SK-N-SH (cell line): ENCODE data around the gene SLC10A7. TPM values are rescaled to one million over a fixed set of nuclear protein-coding genes. Genes with fewer than 3 reads are reported as not detected.

Experiments
- CTCF ChIA-PET: fragments of 300-600, 350-600 bp; formaldehyde crosslinking; extraction: SDS; loops from one replicate; lab custom pipeline; 2021; lab: Yijun Ruan, JAX
- POLR2A ChIA-PET: fragments of 350-600 bp; sonication (Branson Sonifier 250); formaldehyde crosslinking; extraction: SDS; loops from one replicate; lab custom pipeline; 2020; ENCODE audit warnings: antibody characterized with exemption, inconsistent platforms; lab: Yijun Ruan, JAX
- DNase-seq: peaks from one replicate; pipeline ENCODE4 v3.0.0; 2012
- H2AFZ ChIP-seq: fragments of 200-600 bp; sonication (generic); 2 replicates; pipeline ENCODE4 v1.8.1; 2016; ENCODE audit warnings: antibody characterized with exemption, mild to moderate bottlenecking, low read depth
- H3F3A ChIP-seq: fragments of 200-600 bp; sonication (generic); replicated peaks from 2 replicates; pipeline ENCODE3; 2016; ENCODE audit warnings: antibody characterized with exemption, mild to moderate bottlenecking; ENCODE audit not compliant: insufficient read depth
- H3K27ac ChIP-seq, 2 experiments: fragments of 200-500 bp in 1 of 2; fragments of 200-600 bp in 1 of 2; sonication (Bioruptor generic) in 1 of 2; sonication (generic), shearing (Covaris generic) in 1 of 2; 2 replicates each; pipeline versions ENCODE4 v1.5.1 to v1.6.1; 2014 to 2016; ENCODE audit warnings: low read depth in 2 of 2, inconsistent platforms in 1 of 2, low read length in 1 of 2, mild to moderate bottlenecking in 1 of 2, mixed read lengths in 1 of 2
- H3K27me3 ChIP-seq: fragments of 200-600 bp; sonication (generic), shearing (Covaris generic); 2 replicates; pipeline ENCODE4 v1.6.1; 2016; ENCODE audit warnings: mixed run types; ENCODE audit not compliant: insufficient read depth
- H3K36me3 ChIP-seq, 2 experiments: fragments of 200-500 bp in 1 of 2; fragments of 200-600 bp in 1 of 2; sonication (Bioruptor generic) in 1 of 2; sonication (generic) in 1 of 2; replicated peaks in 1 of 2; 2 replicates each; pipeline versions ENCODE3 to v1.5.1; 2014 to 2016; ENCODE audit warnings: low read length in 1 of 2, mild to moderate bottlenecking in 1 of 2; ENCODE audit not compliant: insufficient read depth in 2 of 2, control insufficient read depth in 1 of 2
- H3K4me1 ChIP-seq, 2 experiments: fragments of 200-500 bp in 1 of 2; fragments of 200-600 bp in 1 of 2; sonication (Bioruptor generic) in 1 of 2; sonication (generic), shearing (Covaris generic) in 1 of 2; 2 replicates each; pipeline versions ENCODE4 v1.5.1 to v1.6.1; 2014 to 2016; ENCODE audit warnings: low read depth in 1 of 2, low read length in 1 of 2, mixed run types in 1 of 2; ENCODE audit not compliant: insufficient read depth in 2 of 2, control insufficient read depth in 1 of 2
- H3K4me2 ChIP-seq: fragments of 200-600 bp; sonication (generic), shearing (Covaris generic); 2 replicates; pipeline ENCODE4 v1.6.1; 2017; ENCODE audit warnings: mixed run types
- H3K4me3 ChIP-seq, 2 experiments: fragments of 200-500 bp in 1 of 2; fragments of 200-600 bp in 1 of 2; sonication (Bioruptor generic) in 1 of 2; sonication (generic), shearing (Covaris generic) in 1 of 2; 2 replicates each; pipeline versions ENCODE4 v1.5.1 to v1.8.1; 2014 to 2016; ENCODE audit warnings: low read depth in 2 of 2, inconsistent platforms in 1 of 2, low read length in 1 of 2, mild to moderate bottlenecking in 1 of 2, mixed read lengths in 1 of 2, moderate library complexity in 1 of 2
- H3K79me2 ChIP-seq: fragments of 200-600 bp; sonication (generic); 2 replicates; pipeline ENCODE4 v1.8.1; 2017; ENCODE audit warnings: mild to moderate bottlenecking; ENCODE audit not compliant: insufficient read depth
- H3K9ac ChIP-seq: fragments of 200-600 bp; sonication (generic); 2 replicates; pipeline ENCODE4 v1.6.1; 2017; ENCODE audit warnings: mixed run types
- H3K9me2 ChIP-seq: fragments of 200-600 bp; sonication (generic); 2 replicates; pipeline ENCODE4 v1.6.1; 2017; ENCODE audit warnings: mixed run types
- H3K9me3 ChIP-seq: fragments of 200-600 bp; sonication (generic); 2 replicates; pipeline ENCODE4 v1.6.1; 2017; ENCODE audit warnings: mixed run types, mild to moderate bottlenecking, moderate library complexity
- H4K20me1 ChIP-seq: fragments of 200-600 bp; sonication (generic); 2 replicates; pipeline ENCODE4 v1.6.1; 2017; ENCODE audit warnings: mild to moderate bottlenecking, mixed run types; ENCODE audit not compliant: insufficient read depth
- FOXM1 ChIP-seq: IDR thresholded peaks from 2 replicates; pipeline ENCODE4 v1.4.0; 2012; ENCODE audit warnings: low read depth, mild to moderate bottlenecking
- GATA2 ChIP-seq: sonication (generic); formaldehyde crosslinking; IDR thresholded peaks from 2 replicates; pipeline ENCODE4 v1.5.0; 2020; ENCODE audit warnings: mild to moderate bottlenecking, missing genetic modification reagents
- JUND ChIP-seq: IDR thresholded peaks from 2 replicates; pipeline ENCODE4 v1.4.0; 2012
- MXI1 ChIP-seq: IDR thresholded peaks from 2 replicates; pipeline ENCODE4 v1.6.1; 2012; ENCODE audit warnings: mild to moderate bottlenecking, low read depth, low read length, improper control_type of control experiment
- NRF1 ChIP-seq: IDR thresholded peaks from 2 replicates; pipeline ENCODE4 v1.6.1; 2012; ENCODE audit warnings: low read depth, mild to moderate bottlenecking, low read length
- RAD21 ChIP-seq: IDR thresholded peaks from 2 replicates; pipeline ENCODE4 v1.6.1; 2012; ENCODE audit warnings: mild to moderate bottlenecking, low read length
- RCOR1 ChIP-seq: fragments of 150-350 bp; IDR thresholded peaks from 2 replicates; pipeline ENCODE4 v1.6.1; 2017; ENCODE audit warnings: antibody characterized with exemption, low read length
- SIN3A ChIP-seq: IDR thresholded peaks from 2 replicates; pipeline ENCODE4 v1.6.1; 2012; ENCODE audit warnings: low read depth, mild to moderate bottlenecking, low read length, moderate library complexity, borderline replicate concordance
- SMC3 ChIP-seq: IDR thresholded peaks from 2 replicates; pipeline ENCODE4 v1.6.1; 2012; ENCODE audit warnings: low read depth, low read length, improper control_type of control experiment
- WGBS: methylation state at CpG from one replicate; pipeline ENCODE4 v1.1.6; 2017; ENCODE audit warnings: low lambda C conversion rate; 5-methylcytosine and 5-hydroxymethylcytosine counted together
- polyA plus RNA-seq, 3 experiments: library from polyadenylated mRNA; depleted of rRNA; stranded (reverse); fragments of >200 nt; gene quantifications; 2 replicates each; pipeline ENCODE4 v1.2.3, GENCODE V29; 2012
- TF ChIP-seq, protein P1 (sequence below): IDR thresholded peaks from 2 replicates; pipeline ENCODE4 v1.4.0; 2012; ENCODE audit warnings: low read depth, borderline replicate concordance
- TF ChIP-seq, protein P2 (sequence below): IDR thresholded peaks from 2 replicates; pipeline ENCODE4 v1.4.0; 2012; ENCODE audit warnings: low read depth
- TF ChIP-seq, protein P3 (sequence below): IDR thresholded peaks from 2 replicates; pipeline ENCODE4; 2012
- TF ChIP-seq, protein P4 (sequence below): fragments of 150-350 bp; IDR thresholded peaks from 2 replicates; pipeline ENCODE4 v1.6.1; 2016; ENCODE audit warnings: mild to moderate bottlenecking, low read depth, low read length
- TF ChIP-seq, protein P5 (sequence below): IDR thresholded peaks from 2 replicates; pipeline ENCODE4 v1.4.0; 2012; ENCODE audit warnings: low read depth, borderline replicate concordance
- TF ChIP-seq, protein P6 (sequence below): fragments of 150-350 bp; IDR thresholded peaks from 2 replicates; pipeline ENCODE4 v1.6.1; 2017; ENCODE audit warnings: antibody characterized with exemption, low read length, low read depth, borderline replicate concordance

The SLC10A7 gene
- polyA plus RNA-seq, 1 of the 3 experiments (the other 2 are of a cell fraction) = 3.3 TPM

DNA sequence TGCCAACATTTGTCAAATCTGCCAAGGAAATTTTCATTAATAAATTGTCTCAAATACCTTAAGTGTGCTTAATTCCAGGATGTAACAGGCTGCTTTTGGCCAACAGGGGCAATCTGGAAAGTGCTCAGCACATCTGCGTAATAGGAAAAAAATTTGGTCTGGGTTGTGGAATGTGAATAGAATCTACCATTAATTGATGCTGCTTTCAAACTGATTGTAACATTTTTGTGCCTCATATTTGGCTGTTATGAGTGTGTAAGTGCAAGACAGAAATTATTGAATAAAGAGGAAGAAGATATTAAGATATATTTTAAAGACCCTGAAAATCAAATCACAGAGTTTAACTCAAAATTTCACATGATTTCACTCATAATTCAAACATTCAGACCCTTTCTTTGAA, 266.3 kb downstream of the SLC10A7 start (continued):
- TF ChIP-seq GATA2 (CRISPR knock-in tag) = no peak
- TF ChIP-seq NRF1 = no peak
- peak; percentile 79 for TF ChIP-seq JUND
- TF ChIP-seq RCOR1 = no peak
- TF ChIP-seq FOXM1 = no peak
- TF ChIP-seq, protein P1, sequence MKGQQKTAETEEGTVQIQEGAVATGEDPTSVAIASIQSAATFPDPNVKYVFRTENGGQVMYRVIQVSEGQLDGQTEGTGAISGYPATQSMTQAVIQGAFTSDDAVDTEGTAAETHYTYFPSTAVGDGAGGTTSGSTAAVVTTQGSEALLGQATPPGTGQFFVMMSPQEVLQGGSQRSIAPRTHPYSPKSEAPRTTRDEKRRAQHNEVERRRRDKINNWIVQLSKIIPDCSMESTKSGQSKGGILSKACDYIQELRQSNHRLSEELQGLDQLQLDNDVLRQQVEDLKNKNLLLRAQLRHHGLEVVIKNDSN = no peak
- TF ChIP-seq, protein P2, sequence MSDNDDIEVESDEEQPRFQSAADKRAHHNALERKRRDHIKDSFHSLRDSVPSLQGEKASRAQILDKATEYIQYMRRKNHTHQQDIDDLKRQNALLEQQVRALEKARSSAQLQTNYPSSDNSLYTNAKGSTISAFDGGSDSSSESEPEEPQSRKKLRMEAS = no peak
- TF ChIP-seq, protein P3, sequence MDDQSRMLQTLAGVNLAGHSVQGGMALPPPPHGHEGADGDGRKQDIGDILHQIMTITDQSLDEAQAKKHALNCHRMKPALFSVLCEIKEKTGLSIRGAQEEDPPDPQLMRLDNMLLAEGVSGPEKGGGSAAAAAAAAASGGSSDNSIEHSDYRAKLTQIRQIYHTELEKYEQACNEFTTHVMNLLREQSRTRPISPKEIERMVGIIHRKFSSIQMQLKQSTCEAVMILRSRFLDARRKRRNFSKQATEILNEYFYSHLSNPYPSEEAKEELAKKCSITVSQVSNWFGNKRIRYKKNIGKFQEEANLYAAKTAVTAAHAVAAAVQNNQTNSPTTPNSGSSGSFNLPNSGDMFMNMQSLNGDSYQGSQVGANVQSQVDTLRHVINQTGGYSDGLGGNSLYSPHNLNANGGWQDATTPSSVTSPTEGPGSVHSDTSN = peak; percentile 47

DNA sequence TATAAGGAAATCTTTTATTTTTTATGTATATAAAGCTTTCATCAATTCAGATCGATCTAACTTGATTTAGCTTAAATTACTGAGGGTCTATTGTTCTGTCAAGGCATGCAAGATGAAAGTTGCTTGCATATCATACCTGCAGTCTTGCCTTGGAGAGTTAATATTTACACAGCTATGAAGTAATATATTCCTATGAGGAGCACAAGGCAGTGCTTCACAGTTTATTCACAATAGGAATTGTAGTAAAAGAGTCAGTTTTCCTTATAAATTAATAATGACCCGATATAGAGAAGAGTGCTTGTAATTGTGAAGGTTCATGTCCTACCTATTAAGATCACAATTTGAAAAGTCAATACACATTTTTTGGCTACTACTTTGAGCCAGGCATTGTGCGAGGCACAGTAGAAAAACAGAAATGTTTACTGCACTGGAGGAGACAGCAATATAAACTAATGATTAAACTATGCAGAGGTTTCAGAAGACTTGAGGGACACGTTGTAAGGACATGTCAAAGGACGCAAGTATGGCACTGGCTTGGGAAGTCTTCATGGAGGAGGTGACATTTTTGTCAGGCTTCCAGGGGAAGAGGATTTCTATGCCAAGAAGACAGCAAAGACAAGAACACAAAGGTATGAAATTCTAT, 268.6 kb downstream of the SLC10A7 start:
- DNase-seq = no peak
- no peaks in the 10 kb centered on the region for H3K27me3 ChIP-seq
- no peak overlapping the region for H3K9ac ChIP-seq
- H3K4me3 ChIP-seq = no peak overlapping the region
- H3K36me3 ChIP-seq = no peaks in the 10 kb centered on the region
- H4K20me1 ChIP-seq = no peaks in the 10 kb centered on the region
- no peaks in the 10 kb centered on the region for H3K9me3 ChIP-seq
- H3K4me1 ChIP-seq = peaks cover 0 to 25% of the 10 kb centered on the region in 2 experiments; a peak in 3 of 4 replicates
- no peak overlapping the region for H2AFZ ChIP-seq
- no peak for TF ChIP-seq RAD21
- no peak for TF ChIP-seq JUND
- TF ChIP-seq, protein P3 = no peak
- TF ChIP-seq, protein P4, sequence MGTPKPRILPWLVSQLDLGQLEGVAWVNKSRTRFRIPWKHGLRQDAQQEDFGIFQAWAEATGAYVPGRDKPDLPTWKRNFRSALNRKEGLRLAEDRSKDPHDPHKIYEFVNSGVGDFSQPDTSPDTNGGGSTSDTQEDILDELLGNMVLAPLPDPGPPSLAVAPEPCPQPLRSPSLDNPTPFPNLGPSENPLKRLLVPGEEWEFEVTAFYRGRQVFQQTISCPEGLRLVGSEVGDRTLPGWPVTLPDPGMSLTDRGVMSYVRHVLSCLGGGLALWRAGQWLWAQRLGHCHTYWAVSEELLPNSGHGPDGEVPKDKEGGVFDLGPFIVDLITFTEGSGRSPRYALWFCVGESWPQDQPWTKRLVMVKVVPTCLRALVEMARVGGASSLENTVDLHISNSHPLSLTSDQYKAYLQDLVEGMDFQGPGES = no peak
- TF ChIP-seq GATA2 (CRISPR knock-in tag) = no peak
- TF ChIP-seq, protein P1 = no peak
- TF ChIP-seq, protein P2 = no peak
- TF ChIP-seq MXI1 = no peak
- TF ChIP-seq SIN3A = no peak
- no peak for TF ChIP-seq SMC3
- TF ChIP-seq, protein P5, sequence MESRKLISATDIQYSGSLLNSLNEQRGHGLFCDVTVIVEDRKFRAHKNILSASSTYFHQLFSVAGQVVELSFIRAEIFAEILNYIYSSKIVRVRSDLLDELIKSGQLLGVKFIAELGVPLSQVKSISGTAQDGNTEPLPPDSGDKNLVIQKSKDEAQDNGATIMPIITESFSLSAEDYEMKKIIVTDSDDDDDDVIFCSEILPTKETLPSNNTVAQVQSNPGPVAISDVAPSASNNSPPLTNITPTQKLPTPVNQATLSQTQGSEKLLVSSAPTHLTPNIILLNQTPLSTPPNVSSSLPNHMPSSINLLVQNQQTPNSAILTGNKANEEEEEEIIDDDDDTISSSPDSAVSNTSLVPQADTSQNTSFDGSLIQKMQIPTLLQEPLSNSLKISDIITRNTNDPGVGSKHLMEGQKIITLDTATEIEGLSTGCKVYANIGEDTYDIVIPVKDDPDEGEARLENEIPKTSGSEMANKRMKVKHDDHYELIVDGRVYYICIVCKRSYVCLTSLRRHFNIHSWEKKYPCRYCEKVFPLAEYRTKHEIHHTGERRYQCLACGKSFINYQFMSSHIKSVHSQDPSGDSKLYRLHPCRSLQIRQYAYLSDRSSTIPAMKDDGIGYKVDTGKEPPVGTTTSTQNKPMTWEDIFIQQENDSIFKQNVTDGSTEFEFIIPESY = no peak
- TF ChIP-seq, protein P6, sequence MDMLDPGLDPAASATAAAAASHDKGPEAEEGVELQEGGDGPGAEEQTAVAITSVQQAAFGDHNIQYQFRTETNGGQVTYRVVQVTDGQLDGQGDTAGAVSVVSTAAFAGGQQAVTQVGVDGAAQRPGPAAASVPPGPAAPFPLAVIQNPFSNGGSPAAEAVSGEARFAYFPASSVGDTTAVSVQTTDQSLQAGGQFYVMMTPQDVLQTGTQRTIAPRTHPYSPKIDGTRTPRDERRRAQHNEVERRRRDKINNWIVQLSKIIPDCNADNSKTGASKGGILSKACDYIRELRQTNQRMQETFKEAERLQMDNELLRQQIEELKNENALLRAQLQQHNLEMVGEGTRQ = no peak
- TF ChIP-seq, all 33 proteins: peak for 0
- POLR2A ChIA-PET = no interaction called here
- no peaks in the 10 kb centered on the region for H3K9me2 ChIP-seq
- H3K27ac ChIP-seq = no peak overlapping the region
- no peaks in the 10 kb centered on the region for H3K79me2 ChIP-seq
- H3K4me2 ChIP-seq = no peak overlapping the region
- CTCF ChIA-PET = interaction anchor here (0.9 kb wide), 1 partner anchor 20 kb away, joined by 3 read pairs; no protein-coding TSS in a partner anchor
- peaks cover 31% of the 10 kb centered on the region for H3F3A ChIP-seq
- 86% methylated on average over 5 of the region's 5 CpGs for WGBS
